Lower leg skin (tissue), 4 donors: ENCODE results near the gene ARHGAP12. TPM values are rescaled to one million over a fixed set of nuclear protein-coding genes. Genes with fewer than 3 reads are reported as not detected.

Experiments
- DNase-seq, 2 donors: peaks; one replicate each; pipeline ENCODE4 v3.0.0-alpha.2; 2019; ENCODE audit warnings: low spot score in 2 of 2
- H3K4me3 ChIP-seq: fragments of 200-600 bp; sonication (generic); 2 replicates; pipeline ENCODE4 v1.5.1; 2017; ENCODE audit warnings: mild to moderate bottlenecking, low read depth; ENCODE audit not compliant: poor library complexity, severe bottlenecking
- POLR2A ChIP-seq, 2 donors: fragments of 450-650 bp; IDR thresholded peaks; one replicate each; pipeline ENCODE4 v1.6.1; 2016 to 2017; ENCODE audit warnings: antibody characterized with exemption in 2 of 2, mild to moderate bottlenecking in 1 of 2, moderate library complexity in 1 of 2
- WGBS, 2 donors: methylation state at CpG; one replicate each; pipeline ENCODE4 v1.1.5; 2018; 5-methylcytosine and 5-hydroxymethylcytosine counted together
- intact Hi-C: fragments of 100-400 bp; cut with DNase I; formaldehyde crosslinking; loops from one replicate; pipeline ENCODE4 v1.15.0; 2023; ENCODE audit warnings: low total_unique reads
- total RNA-seq, 4 donors: library from RNA; depleted of rRNA; stranded (reverse); fragments of >200 nt; gene quantifications; one replicate each; pipeline ENCODE4 v1.1.0, GENCODE V29; 2016
- TF ChIP-seq, protein P1 (sequence below), 3 donors: fragments of 450-650 bp; IDR thresholded peaks; one replicate each; pipeline ENCODE4 v1.5.1; 2016; ENCODE audit warnings: antibody characterized with exemption in 3 of 3, mild to moderate bottlenecking in 3 of 3, moderate library complexity in 2 of 3

Gene ARHGAP12
- total RNA-seq, 4 donors from 2014 or later: 29.9 to 35.2 (median 31.4) TPM

DNA sequence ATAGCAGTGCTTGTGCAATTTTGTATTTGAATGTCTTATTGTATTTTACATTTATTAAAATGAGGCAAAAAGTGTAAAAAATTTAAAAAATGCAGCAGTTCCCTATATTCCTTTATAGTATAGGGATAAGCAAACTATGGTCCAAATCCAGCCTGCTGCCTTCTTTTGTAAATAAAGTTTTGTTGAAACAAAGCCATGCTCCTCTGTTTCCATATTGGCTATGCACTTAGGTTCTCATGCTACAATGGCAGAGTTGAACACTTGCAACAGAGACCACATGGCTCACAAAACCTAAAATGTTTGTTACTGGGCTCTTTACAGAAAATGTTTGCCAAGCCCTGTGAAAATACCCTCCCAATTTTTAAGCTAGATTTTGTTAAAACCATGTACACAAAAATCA is 50.1 kb downstream of the ARHGAP12 start:
- no peak for DNase-seq
- H3K4me3 ChIP-seq: no peak overlapping the region
- TF ChIP-seq, protein P1, sequence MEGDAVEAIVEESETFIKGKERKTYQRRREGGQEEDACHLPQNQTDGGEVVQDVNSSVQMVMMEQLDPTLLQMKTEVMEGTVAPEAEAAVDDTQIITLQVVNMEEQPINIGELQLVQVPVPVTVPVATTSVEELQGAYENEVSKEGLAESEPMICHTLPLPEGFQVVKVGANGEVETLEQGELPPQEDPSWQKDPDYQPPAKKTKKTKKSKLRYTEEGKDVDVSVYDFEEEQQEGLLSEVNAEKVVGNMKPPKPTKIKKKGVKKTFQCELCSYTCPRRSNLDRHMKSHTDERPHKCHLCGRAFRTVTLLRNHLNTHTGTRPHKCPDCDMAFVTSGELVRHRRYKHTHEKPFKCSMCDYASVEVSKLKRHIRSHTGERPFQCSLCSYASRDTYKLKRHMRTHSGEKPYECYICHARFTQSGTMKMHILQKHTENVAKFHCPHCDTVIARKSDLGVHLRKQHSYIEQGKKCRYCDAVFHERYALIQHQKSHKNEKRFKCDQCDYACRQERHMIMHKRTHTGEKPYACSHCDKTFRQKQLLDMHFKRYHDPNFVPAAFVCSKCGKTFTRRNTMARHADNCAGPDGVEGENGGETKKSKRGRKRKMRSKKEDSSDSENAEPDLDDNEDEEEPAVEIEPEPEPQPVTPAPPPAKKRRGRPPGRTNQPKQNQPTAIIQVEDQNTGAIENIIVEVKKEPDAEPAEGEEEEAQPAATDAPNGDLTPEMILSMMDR (IDR thresholded peaks at IDR 0.05): no peak
- TF ChIP-seq POLR2A (IDR thresholded peaks at IDR 0.05): no peak
- intact Hi-C loops: no loop called here

DNA sequence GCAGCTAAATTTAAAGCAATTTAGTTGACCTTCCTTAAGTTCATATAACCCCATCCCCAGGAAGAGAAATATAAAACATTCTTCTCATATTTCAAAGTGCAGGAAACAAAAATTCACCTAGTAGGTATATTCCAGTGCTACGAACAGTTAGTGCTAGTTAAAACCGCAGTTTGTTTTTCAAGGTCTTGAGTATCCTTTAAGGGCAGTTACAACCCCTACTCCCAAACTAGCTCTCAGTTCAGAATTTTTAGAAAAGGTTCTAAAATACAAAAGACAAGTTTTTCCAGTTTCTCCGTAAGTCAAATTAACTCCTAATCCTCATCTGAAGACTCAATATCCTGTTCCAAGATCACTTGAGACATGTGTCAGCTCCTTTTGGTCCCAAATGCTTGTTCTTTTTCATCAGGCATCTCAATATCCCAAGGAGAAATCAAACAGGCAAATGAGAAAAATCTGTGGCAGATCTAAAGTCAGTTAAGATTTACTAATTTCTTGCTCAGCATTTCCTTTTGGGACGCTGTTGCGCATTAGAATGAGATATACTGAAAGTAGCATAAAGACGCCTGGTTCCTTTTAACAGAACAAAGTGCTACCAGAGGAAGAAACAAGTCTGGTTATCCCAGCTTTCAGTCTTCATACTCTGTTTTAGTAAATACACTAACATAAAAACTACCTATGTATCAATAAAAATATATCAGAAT is 51.8 kb downstream of the ARHGAP12 start:
- H3K4me3 ChIP-seq: no peak overlapping the region
- no peak for DNase-seq
- intact Hi-C loops: no loop called here
- WGBS, 2 donors: 48 to 61% methylated on average over 6 of the region's 6 CpGs
- TF ChIP-seq, protein P1 (IDR thresholded peaks at IDR 0.05): no peak
- no peak for TF ChIP-seq POLR2A (IDR thresholded peaks at IDR 0.05)

DNA sequence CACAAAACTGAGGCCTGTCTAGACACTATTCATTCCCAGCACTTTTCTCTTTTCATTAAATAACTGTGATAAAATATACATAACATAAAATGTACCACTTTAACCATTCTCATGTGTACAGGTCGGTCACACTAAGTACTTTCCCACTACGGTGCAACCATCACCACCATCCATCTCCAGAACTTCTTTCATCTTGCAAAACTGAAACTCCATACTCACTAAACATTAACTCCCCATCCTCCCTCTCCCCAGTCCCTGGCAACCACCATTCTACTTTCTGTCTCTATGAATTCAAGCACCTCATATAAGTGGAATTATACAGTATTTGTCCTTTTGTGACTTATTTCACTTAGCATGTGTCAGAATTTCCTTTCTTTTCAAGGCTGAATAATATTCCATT is 53.0 kb downstream of the ARHGAP12 start:
- DNase-seq: no peak
- no peak overlapping the region for H3K4me3 ChIP-seq
- no peak for TF ChIP-seq POLR2A (IDR thresholded peaks at IDR 0.05)
- TF ChIP-seq, protein P1 (IDR thresholded peaks at IDR 0.05): no peak
- WGBS, 2 donors: 95% methylated on average over 2 of the region's 2 CpGs
- intact Hi-C loops: no loop called here

DNA sequence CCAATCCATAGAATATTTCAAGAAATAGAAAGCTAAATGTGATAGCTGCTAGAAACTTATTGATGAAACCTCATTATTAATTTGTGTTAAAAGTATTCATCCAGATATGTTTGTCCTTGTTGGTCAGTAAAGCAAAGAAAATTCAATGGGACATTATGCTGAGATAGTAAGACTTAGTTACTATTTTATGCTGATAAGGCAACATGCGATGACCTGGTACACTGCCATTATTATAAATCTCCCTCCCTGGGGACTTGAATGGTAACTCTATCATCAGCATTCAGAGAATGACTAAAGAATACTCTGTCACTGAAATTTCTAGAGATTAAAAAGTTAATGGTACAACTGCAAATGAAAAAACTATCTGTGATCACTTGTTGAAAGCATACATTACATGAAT is 54.9 kb downstream of the ARHGAP12 start:
- WGBS, 2 donors: 73 to 79% methylated on average over 1 of the region's 1 CpG
- intact Hi-C loops: no loop called here
- H3K4me3 ChIP-seq: no peak overlapping the region
- TF ChIP-seq, protein P1 (IDR thresholded peaks at IDR 0.05): no peak
- no peak for TF ChIP-seq POLR2A (IDR thresholded peaks at IDR 0.05)
- no peak for DNase-seq

DNA sequence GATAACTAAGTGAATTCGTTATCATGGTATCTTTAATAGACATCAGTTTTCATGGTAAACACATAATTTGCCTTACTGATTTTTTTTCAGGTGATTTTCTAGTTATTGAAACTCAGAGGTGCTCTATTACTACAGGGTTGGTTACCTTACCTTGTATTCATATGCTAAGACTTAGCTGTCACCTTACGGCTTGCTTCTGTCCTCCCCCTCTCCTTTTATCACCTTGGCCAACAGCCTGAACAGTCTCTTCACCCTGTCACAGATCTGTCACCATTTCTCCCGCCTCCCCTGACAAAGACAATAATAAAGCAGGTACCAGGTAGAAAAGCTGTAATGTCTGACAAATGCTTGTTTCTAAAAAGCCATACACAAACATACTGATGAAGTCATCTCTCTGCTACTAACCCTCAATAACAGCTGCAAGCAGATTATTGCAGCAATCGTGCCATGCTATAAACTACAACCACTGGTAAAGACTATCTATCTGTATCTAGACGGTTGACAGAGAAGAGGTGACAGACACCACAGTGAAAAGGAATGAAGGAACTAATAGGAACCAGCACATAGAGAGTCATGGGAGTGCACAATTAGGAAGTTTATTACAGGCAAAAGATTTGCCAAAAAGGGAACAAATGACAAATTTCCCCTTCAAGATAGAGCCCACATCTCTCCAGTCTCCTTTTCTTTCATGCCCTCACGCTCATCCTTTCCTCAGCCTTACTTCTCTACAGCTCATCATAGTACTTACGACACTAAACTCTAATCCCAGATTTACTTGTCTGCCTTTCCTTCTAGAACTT is 57.2 kb downstream of the ARHGAP12 start:
- 71 to 75% methylated on average over 7 of the region's 7 CpGs for WGBS, 2 donors
- no peak overlapping the region for H3K4me3 ChIP-seq
- intact Hi-C loops: no loop called here
- no peak for DNase-seq
- TF ChIP-seq POLR2A (IDR thresholded peaks at IDR 0.05): no peak
- TF ChIP-seq, protein P1 (IDR thresholded peaks at IDR 0.05): no peak
